AG04450 (cell line): Measurements from ENCODE around the gene CLRN2. TPM values are rescaled to one million over a fixed set of nuclear protein-coding genes. Genes with fewer than 3 reads are reported as not detected.

Experiments
- CTCF ChIA-PET: fragments of 300-600, 350-600 bp; formaldehyde crosslinking; extraction: SDS; loops from one replicate; lab custom pipeline; 2022; ENCODE audit warnings: antibody characterized with exemption, inconsistent platforms; lab: Charles Lee
- POLR2A ChIA-PET: fragments of 350-600 bp; formaldehyde crosslinking; extraction: SDS; loops from one replicate; lab custom pipeline; 2021; ENCODE audit warnings: antibody characterized with exemption, inconsistent platforms; lab: Yijun Ruan, JAX
- DNase-seq: peaks from one replicate; pipeline ENCODE4 v3.0.0-alpha.2; 2011; ENCODE audit warnings: low read depth, low spot score
- H3K27ac ChIP-seq: one replicate; pipeline ENCODE4 v1.5.1; 2012; ENCODE audit warnings: low read depth, low read length, control low read depth
- H3K27me3 ChIP-seq: one replicate; pipeline ENCODE4 v1.6.0; 2012; ENCODE audit warnings: low read length; ENCODE audit not compliant: control insufficient read depth, insufficient read depth
- H3K4me3 ChIP-seq: 2 replicates; pipeline ENCODE4 v1.5.1; 2011; ENCODE audit warnings: mild to moderate bottlenecking, low read depth, low read length, control low read depth
- H3K9me3 ChIP-seq: 2 replicates; pipeline ENCODE4 v1.5.1; 2012; ENCODE audit warnings: low read length; ENCODE audit not compliant: control insufficient read depth, insufficient read depth
- CTCF ChIP-seq: IDR thresholded peaks from 2 replicates; pipeline ENCODE4 v1.5.1; 2011; ENCODE audit warnings: low read depth, low read length, control low read depth, inconsistent platforms
- polyA plus RNA-seq: library from polyadenylated mRNA; depleted of rRNA; stranded (reverse); fragments of >200 nt; gene quantifications from 2 replicates; pipeline ENCODE4 v1.2.3, GENCODE V29; 2011

Gene CLRN2
- polyA plus RNA-seq, 1 experiment: not detected

GRCh38 chr4:17489721-17490120 is 25.2 kb upstream of the CLRN2 start:
- Histone ChIP-seq H3K4me3 (no peak overlapping the region), H3K9me3 (peaks cover 4% of the 10 kb centered on the region; the same call in 1 of the 2 replicates), H3K27me3 (no peaks in the 10 kb centered on the region), H3K27ac (no peak overlapping the region)
- TF ChIP-seq CTCF: no peak
- ChIA-PET CTCF (interaction anchor here (0.8 to 2.1 kb wide), 2 partner anchors 18 to 21 kb away, joined by 3 to 7 read pairs; no protein-coding TSS in a partner anchor), POLR2A (no interaction called here)
- DNase-seq: no peak

- H3K27ac ChIP-seq: no peak overlapping the region
- POLR2A ChIA-PET: no interaction called here
- CTCF ChIA-PET: interaction anchor here (0.8 to 2.1 kb wide), 2 partner anchors 18 to 22 kb away, joined by 3 to 7 read pairs; no protein-coding TSS in a partner anchor
Observed at GRCh38 chr4:17490575-17491059, 24.3 kb upstream of the CLRN2 start.

GRCh38 chr4:17491196-17491595 is 23.8 kb upstream of the CLRN2 start:
- no peaks in the 10 kb centered on the region for H3K27me3 ChIP-seq
- no peak overlapping the region for H3K27ac ChIP-seq
- TF ChIP-seq CTCF: no peak
- no peak overlapping the region for H3K4me3 ChIP-seq
- ChIA-PET POLR2A (no interaction called here), CTCF (no interaction called here)
- peaks cover 4% of the 10 kb centered on the region; the same call in 1 of the 2 replicates for H3K9me3 ChIP-seq
- no peak for DNase-seq

More at GRCh38 chr4:17490575-17491059, 24.3 kb upstream of the CLRN2 start:
- peaks cover 4% of the 10 kb centered on the region; the same call in 1 of the 2 replicates for H3K9me3 ChIP-seq
- DNase-seq: no peak
- H3K4me3 ChIP-seq: no peak overlapping the region
- H3K27me3 ChIP-seq: no peaks in the 10 kb centered on the region
- no peak for TF ChIP-seq CTCF

- Histone ChIP-seq H3K27ac (no peak overlapping the region), H3K27me3 (no peaks in the 10 kb centered on the region), H3K9me3 (peaks cover 4% of the 10 kb centered on the region; the same call in 1 of the 2 replicates), H3K4me3 (no peak overlapping the region)
- no peak for DNase-seq
- ChIA-PET POLR2A (no interaction called here), CTCF (no interaction called here)
- no peak for TF ChIP-seq CTCF
Observed at GRCh38 chr4:17492058-17492741, 22.8 kb upstream of the CLRN2 start.

- ChIA-PET CTCF (interaction anchor here (1.1 to 1.5 kb wide), 3 partner anchors 19 to 56 kb away, joined by 3 to 4 read pairs (median 3); no protein-coding TSS in a partner anchor), POLR2A (no interaction called here)
- Histone ChIP-seq H3K27me3 (no peaks in the 10 kb centered on the region), H3K4me3 (no peak overlapping the region), H3K27ac (no peak overlapping the region), H3K9me3 (peaks cover 4% of the 10 kb centered on the region; the same call in 1 of the 2 replicates)
- DNase-seq: no peak
- no peak for TF ChIP-seq CTCF
Observed at GRCh38 chr4:17492876-17493275, 22.1 kb upstream of the CLRN2 start.
